Effector memory CD8-positive, alpha-beta T cell (primary cell): ENCODE data around the gene NOS3.
"Not testable (repeated sequence)": the region's sequence is repeated elsewhere in the genome, so short reads cannot be mapped to it uniquely, and the experiment has no call there.

ENCODE experiments used
- ATAC-seq: fragments of 150-1000 bp; cut with Tn5 transposase; replicated peaks from 2 replicates; pipeline ENCODE4 v1.10.0; 2021; ENCODE audit warnings: mild to moderate bottlenecking, moderate library complexity
- DNase-seq, 3 experiments: peaks; one replicate each; pipeline ENCODE4 v3.0.0; 2021
- H3K27ac Mint-ChIP-seq, 2 donors: one replicate each; pipeline ENCODE4 v1.8.0; 2022; ENCODE audit warnings: mild to moderate bottlenecking in 2 of 2, mixed read lengths in 2 of 2, moderate library complexity in 2 of 2
- H3K27me3 Mint-ChIP-seq, 2 donors: one replicate each; pipeline ENCODE4 v1.8.0; 2022; ENCODE audit warnings: mixed read lengths in 2 of 2
- H3K36me3 Mint-ChIP-seq: one replicate; pipeline ENCODE4 v1.8.0; 2022; ENCODE audit warnings: mild to moderate bottlenecking, moderate library complexity, mixed read lengths; ENCODE audit not compliant: insufficient read depth
- H3K4me1 Mint-ChIP-seq, 2 donors: one replicate each; pipeline ENCODE4 v1.8.0; 2022; ENCODE audit warnings: low read depth in 2 of 2, mixed read lengths in 2 of 2
- H3K4me3 Mint-ChIP-seq, 2 donors: one replicate each; pipeline ENCODE4 v1.8.0; 2022; ENCODE audit warnings: mild to moderate bottlenecking in 2 of 2, mixed read lengths in 2 of 2, moderate library complexity in 2 of 2
- H3K9me3 Mint-ChIP-seq, 2 donors: one replicate each; pipeline ENCODE4 v1.8.0; 2022; ENCODE audit warnings: mixed read lengths in 2 of 2

NOS3 gene

DNA sequence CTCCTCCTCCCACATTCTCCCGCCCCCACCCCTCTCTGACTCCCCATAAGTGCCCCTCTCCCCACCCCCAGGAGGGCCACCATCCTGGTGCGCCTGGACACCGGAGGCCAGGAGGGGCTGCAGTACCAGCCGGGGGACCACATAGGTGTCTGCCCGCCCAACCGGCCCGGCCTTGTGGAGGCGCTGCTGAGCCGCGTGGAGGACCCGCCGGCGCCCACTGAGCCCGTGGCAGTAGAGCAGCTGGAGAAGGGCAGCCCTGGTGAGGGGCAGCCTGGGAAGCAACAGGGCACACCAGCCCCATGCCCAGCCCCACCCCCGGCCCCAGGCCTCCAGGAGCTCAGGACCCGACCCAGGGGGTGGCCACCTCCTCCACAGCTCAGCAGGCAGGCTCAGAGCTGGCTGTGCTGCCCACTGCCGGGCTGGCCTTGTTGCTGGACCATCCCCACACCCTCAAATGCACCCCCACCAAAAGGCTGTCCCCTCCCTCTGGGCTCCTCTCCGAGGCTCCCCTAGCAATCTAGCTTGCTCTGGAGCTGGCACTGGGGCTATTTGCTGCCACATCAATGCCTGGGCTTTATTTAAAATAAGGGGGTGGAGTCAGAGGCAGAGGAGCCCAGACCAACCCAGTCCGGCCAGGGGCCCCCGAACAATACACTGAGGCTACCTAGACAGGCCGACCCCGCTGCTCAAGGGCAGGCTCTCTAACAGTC is 18.7 kb downstream of the NOS3 start:
- Mint-ChIP-seq H3K27me3 (no peaks in the 10 kb centered on the region), H3K36me3 (peaks cover 24% of the 10 kb centered on the region), H3K4me1 (peaks cover 42 to 46% of the 10 kb centered on the region in 2 donors), H3K4me3 (peak overlapping the region in 1 of 2 donors; percentile 75), H3K9me3 (no peaks in the 10 kb centered on the region), H3K27ac (peak overlapping the region; percentile 82 to 97)
- DNase-seq (no peak), ATAC-seq (no peak)

- Mint-ChIP-seq H3K4me1 (peaks cover 47% of the 10 kb centered on the region in 2 donors), H3K27me3 (no peaks in the 10 kb centered on the region), H3K9me3 (no peaks in the 10 kb centered on the region), H3K36me3 (peaks cover 29% of the 10 kb centered on the region), H3K4me3 (peak overlapping the region; percentile 55 to 65), H3K27ac (peak overlapping the region in 1 of 2 donors; percentile 97)
- ATAC-seq (no peak), DNase-seq (no peak)
Observed at GRCh38 chr7:151010037-151010306, 19.2 kb downstream of the NOS3 start.

- Mint-ChIP-seq H3K4me1 (peaks cover 51 to 53% of the 10 kb centered on the region in 2 donors), H3K36me3 (peaks cover 30% of the 10 kb centered on the region), H3K4me3 (peak overlapping the region; percentile 55 to 65), H3K9me3 (no peaks in the 10 kb centered on the region), H3K27me3 (no peaks in the 10 kb centered on the region), H3K27ac (peak overlapping the region; percentile 97 to 98)
- ATAC-seq (peak; percentile 16), DNase-seq (peak in 2 of 3 experiments; percentile 29 to 34)
Observed at GRCh38 chr7:151010307-151011096, 19.7 kb downstream of the NOS3 start.

GRCh38 chr7:151011097-151011409 is 20.2 kb downstream of the NOS3 start:
- Mint-ChIP-seq H3K4me3 (peak overlapping the region; percentile 55 to 65), H3K27ac (peak overlapping the region; percentile 97 to 98), H3K9me3 (no peaks in the 10 kb centered on the region), H3K27me3 (no peaks in the 10 kb centered on the region), H3K36me3 (peaks cover 30% of the 10 kb centered on the region), H3K4me1 (peaks cover 53 to 55% of the 10 kb centered on the region in 2 donors)
- ATAC-seq (no peak), DNase-seq (no peak)

GRCh38 chr7:151011616-151012015 is 20.8 kb downstream of the NOS3 start:
- H3K27me3 Mint-ChIP-seq, ATAC-seq, H3K9me3 Mint-ChIP-seq, DNase-seq: not testable (repeated sequence)
- H3K27ac Mint-ChIP-seq, result peak overlapping the region; percentile 97 to 98
- peak overlapping the region; percentile 26 to 46 for H3K4me3 Mint-ChIP-seq
- peaks cover 55% of the 10 kb centered on the region in 2 donors for H3K4me1 Mint-ChIP-seq
- peaks cover 33% of the 10 kb centered on the region for H3K36me3 Mint-ChIP-seq

DNA sequence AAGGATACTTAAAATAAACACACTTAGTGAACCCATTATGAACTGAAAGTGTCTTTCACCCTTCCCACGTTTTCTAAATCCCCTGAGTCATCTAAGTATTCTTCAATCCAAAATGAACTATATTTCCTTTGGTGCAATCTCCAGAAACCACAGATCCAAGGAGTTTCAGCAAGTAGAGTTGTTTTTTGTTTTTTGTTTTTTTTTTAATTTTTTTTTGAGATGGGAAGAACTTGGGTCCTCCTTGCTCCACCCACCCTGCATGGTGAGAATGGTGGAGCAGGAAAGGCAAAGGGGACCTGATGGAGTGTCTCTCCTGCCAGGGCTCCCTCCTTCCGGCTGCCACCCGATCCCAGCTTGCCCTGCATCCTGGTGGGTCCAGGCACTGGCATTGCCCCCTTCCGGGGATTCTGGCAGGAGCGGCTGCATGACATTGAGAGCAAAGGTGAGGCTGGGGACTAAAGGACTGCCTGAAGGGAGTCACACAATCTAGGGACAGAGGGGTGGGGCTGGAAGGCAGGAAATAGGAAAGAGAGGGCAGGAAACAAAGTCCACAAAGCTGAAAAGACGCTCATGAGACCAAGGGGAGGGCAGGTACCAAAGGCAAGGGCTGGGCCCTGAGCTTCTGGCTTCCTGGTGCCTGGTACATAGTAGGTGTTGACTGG is 21.3 kb downstream of the NOS3 start:
- no peak for DNase-seq
- Mint-ChIP-seq H3K27me3 (no peaks in the 10 kb centered on the region), H3K27ac (peak overlapping the region; percentile 97 to 98), H3K4me3 (peak overlapping the region; percentile 26 to 46), H3K36me3 (peaks cover 34% of the 10 kb centered on the region), H3K4me1 (peaks cover 54 to 56% of the 10 kb centered on the region in 2 donors), H3K9me3 (no peaks in the 10 kb centered on the region)
- no peak for ATAC-seq

DNA sequence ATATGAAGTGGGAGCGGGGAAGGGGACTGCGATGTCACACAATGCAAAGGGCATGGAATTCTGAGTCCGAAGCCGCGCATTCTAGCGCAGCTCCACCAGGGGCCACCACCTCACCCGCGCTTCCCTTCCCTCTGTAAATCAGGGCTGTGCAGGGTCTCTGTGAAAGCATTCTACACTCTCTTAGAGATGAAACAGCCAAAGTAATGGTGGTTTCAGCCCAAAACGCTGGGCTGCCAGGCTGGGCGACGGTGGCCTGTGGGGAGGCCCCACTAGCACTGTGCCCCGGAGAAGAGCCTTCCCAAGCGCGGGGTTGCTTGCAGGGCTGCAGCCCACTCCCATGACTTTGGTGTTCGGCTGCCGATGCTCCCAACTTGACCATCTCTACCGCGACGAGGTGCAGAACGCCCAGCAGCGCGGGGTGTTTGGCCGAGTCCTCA is 22.1 kb downstream of the NOS3 start:
- Mint-ChIP-seq H3K27me3 (peaks cover 0 to 2% of the 10 kb centered on the region in 2 donors), H3K4me1 (peaks cover 51 to 54% of the 10 kb centered on the region in 2 donors), H3K4me3 (peak overlapping the region; percentile 26 to 46), H3K36me3 (peaks cover 34% of the 10 kb centered on the region), H3K27ac (peak overlapping the region; percentile 97 to 98), H3K9me3 (no peaks in the 10 kb centered on the region)
- no peak for ATAC-seq
- no peak for DNase-seq

GRCh38 chr7:151013356-151013732 is 22.5 kb downstream of the NOS3 start:
- Mint-ChIP-seq H3K27ac (peak overlapping the region; percentile 97 to 98), H3K4me3 (peak overlapping the region; percentile 84 to 89), H3K36me3 (peaks cover 38% of the 10 kb centered on the region), H3K4me1 (peaks cover 51 to 53% of the 10 kb centered on the region in 2 donors), H3K27me3 (peaks cover 2 to 6% of the 10 kb centered on the region in 2 donors), H3K9me3 (no peaks in the 10 kb centered on the region)
- DNase-seq, result no peak
- ATAC-seq, result no peak

GRCh38 chr7:151013733-151014497 is 23.1 kb downstream of the NOS3 start:
- peak overlapping the region; percentile 97 to 98 for H3K27ac Mint-ChIP-seq
- peak overlapping the region; percentile 84 to 89 for H3K4me3 Mint-ChIP-seq
- H3K27me3 Mint-ChIP-seq, result peaks cover 5 to 12% of the 10 kb centered on the region in 2 donors
- peak; percentile 89 to 96 (median 95) for DNase-seq
- no peaks in the 10 kb centered on the region for H3K9me3 Mint-ChIP-seq
- peaks cover 50 to 52% of the 10 kb centered on the region in 2 donors for H3K4me1 Mint-ChIP-seq
- peak; percentile 75 for ATAC-seq
- H3K36me3 Mint-ChIP-seq, result peaks cover 40% of the 10 kb centered on the region

GRCh38 chr7:151014950-151015349 is 24.1 kb downstream of the NOS3 start:
- H3K27me3 Mint-ChIP-seq, result peaks cover 14 to 22% of the 10 kb centered on the region in 2 donors
- ATAC-seq (no peak), DNase-seq (no peak)
- peak overlapping the region; percentile 84 to 89 for H3K4me3 Mint-ChIP-seq
- H3K36me3 Mint-ChIP-seq, result peaks cover 40% of the 10 kb centered on the region
- H3K4me1 Mint-ChIP-seq, result peaks cover 55 to 57% of the 10 kb centered on the region in 2 donors
- peak overlapping the region; percentile 97 to 98 for H3K27ac Mint-ChIP-seq
- no peaks in the 10 kb centered on the region for H3K9me3 Mint-ChIP-seq

- peaks cover 37% of the 10 kb centered on the region for H3K36me3 Mint-ChIP-seq
- H3K4me1 Mint-ChIP-seq, result peaks cover 46 to 49% of the 10 kb centered on the region in 2 donors
- H3K4me3 Mint-ChIP-seq, result no peak overlapping the region
- peak overlapping the region; percentile 97 to 98 for H3K27ac Mint-ChIP-seq
- H3K27me3 Mint-ChIP-seq, result peaks cover 24 to 32% of the 10 kb centered on the region in 2 donors
- DNase-seq (no peak), ATAC-seq (no peak)
- H3K9me3 Mint-ChIP-seq, result no peaks in the 10 kb centered on the region
Observed at GRCh38 chr7:151015967-151016366, 25.1 kb downstream of the NOS3 start.

DNA sequence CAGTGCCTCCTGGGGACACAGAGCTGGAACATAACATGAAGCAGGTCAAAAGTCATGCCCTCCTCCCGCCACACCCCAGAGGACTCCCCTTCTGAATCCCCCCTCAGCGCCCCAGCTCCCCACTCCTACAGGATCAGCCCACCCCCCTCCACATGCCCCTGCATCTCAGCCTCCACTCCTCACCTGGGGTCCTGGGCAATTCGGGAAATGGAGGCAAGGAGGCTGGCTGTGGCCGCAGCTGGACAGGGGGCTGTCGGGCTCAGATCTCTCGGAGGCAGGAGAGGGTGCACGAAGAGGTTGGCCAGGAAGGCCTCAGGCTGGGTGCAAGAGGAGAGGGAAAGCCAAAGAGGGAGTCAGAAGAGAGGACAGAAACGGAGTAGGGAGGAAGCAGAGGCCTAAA is 25.7 kb downstream of the NOS3 start:
- Mint-ChIP-seq H3K4me1 (peaks cover 44 to 48% of the 10 kb centered on the region in 2 donors), H3K36me3 (peaks cover 35% of the 10 kb centered on the region), H3K27me3 (peaks cover 29 to 38% of the 10 kb centered on the region in 2 donors), H3K4me3 (no peak overlapping the region), H3K9me3 (no peaks in the 10 kb centered on the region), H3K27ac (peak overlapping the region; percentile 61 to 77)
- DNase-seq (no peak), ATAC-seq (no peak)

DNA sequence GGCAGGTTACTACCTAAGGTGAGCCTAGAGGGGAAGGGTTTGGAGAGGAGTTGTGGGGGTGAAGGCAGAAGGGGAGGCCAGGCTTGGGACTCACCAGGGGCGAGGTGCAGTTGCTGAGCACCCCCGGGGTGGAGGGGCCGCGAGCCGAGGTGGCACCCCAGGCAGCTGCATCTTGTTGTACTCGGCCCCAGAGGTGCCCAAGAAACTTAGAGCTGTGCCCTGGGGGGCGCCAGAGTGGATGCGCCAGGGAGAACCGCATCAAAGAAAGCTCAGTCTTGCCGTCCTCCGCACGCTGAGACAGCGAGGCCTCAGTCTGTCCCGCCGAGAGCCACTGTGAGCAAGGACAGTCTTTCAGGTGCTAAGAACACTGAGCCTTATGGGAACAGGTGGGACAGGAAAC is 26.1 kb downstream of the NOS3 start:
- peaks cover 39 to 44% of the 10 kb centered on the region in 2 donors for H3K4me1 Mint-ChIP-seq
- no peak overlapping the region for H3K4me3 Mint-ChIP-seq
- ATAC-seq (no peak), DNase-seq (no peak)
- no peaks in the 10 kb centered on the region for H3K9me3 Mint-ChIP-seq
- peak overlapping the region; percentile 61 to 77 for H3K27ac Mint-ChIP-seq
- peaks cover 33 to 42% of the 10 kb centered on the region in 2 donors for H3K27me3 Mint-ChIP-seq
- H3K36me3 Mint-ChIP-seq, result peaks cover 31% of the 10 kb centered on the region
